ENCODE results near the gene CCR6.

CCR6 gene

GRCh38 chr6:167120583-167120903 lies 2.4 kb upstream of the CCR6 start:
- DNase-seq (ENCODE audit: low read depth): no peak

DNA sequence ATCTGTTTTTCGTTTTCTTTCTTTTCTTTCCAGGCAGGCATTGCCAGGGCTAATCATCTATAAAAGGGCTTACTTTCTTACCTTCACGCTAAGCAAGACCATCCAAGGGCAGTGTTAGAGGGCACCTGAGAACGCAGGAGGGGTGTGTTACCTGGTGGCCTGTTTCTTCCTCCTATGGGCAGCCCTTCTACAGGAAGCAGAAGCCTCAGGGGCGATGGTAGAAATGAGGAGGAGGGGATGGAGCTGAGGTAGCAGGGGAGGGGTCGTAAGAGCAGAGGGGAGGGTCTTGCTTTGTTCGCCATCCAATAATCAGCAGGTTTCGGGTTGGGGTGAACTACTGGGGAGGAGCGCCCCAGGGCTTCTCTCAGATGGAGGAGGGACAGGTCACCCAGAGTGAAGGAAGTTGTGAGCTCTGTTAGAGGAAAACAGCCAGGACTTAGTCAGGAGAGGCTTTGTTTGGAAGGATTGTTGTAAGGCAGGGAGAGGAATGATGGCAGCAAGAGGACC lies 1.5 kb upstream of the CCR6 start:
- no peak for DNase-seq (ENCODE audit: low read depth)

DNA sequence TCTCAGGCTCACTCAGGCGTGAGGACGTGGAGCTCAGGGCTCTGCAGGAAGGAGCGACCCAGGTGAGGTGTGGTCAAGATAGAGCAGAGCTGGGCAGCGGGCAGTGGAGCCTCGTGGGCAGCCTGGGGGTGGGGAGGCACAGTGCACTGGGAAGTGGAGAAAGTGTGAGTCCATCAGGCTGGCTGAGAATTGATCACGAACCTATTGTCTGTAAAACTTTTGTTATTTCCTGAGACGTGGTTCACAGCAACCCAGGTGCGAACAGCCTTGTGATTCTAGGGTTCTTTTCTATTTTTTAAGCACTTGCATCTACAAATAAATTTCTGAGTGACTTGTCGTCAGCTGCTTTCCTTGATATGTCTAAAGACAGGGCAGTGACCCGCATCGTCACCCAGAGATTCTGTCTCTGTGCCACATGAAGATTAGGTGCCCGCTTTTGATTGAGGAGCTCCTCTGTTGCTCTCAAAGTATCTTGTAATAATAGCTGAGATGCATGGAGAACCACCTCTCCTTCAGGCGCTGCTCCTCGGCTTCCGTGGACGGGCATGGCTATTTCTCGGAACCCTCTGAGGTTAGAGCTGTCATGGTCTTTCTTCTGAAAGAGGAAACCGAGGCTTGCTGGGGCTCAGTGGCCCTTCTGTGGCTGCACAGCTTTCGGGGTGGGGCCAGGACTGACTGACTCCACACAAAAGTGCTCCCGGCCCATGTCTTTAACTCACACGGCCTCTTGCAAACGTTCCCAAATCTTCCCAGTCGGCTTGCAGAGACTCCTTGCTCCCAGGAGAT lies 662 bp upstream of the CCR6 start:
- DNase-seq (ENCODE audit: low read depth): no peak

- DNase-seq (ENCODE audit: low read depth): no peak
Measured at GRCh38 chr6:167124753-167125152, 1.9 kb downstream of the CCR6 start.

- DNase-seq (ENCODE audit: low read depth): no peak
Measured at GRCh38 chr6:167125410-167125809, 2.5 kb downstream of the CCR6 start.

DNA sequence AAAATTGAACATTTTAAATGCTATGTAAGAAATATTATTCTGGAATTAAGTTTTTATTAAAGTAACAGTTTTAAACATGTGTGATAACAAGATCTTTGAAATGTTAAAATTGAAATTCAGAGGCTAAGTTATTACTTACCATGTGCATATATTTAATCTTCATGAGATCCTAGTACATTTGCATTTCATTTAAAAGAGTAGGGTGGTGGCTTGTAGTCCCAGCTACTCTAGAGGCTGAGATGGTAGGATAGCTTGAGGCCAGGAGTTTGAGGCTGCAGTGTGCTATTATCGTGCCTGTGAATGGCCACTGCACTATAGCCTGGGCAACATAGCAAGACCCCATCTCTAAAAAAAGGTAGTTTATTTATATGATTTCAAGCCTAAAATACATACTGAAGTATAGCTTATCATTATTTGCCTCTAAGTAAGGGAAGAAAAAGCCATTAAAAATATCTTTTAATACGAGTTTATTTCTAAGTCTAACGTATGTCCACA lies 3.0 kb downstream of the CCR6 start:
- DNase-seq (ENCODE audit: low read depth): no peak

DNA sequence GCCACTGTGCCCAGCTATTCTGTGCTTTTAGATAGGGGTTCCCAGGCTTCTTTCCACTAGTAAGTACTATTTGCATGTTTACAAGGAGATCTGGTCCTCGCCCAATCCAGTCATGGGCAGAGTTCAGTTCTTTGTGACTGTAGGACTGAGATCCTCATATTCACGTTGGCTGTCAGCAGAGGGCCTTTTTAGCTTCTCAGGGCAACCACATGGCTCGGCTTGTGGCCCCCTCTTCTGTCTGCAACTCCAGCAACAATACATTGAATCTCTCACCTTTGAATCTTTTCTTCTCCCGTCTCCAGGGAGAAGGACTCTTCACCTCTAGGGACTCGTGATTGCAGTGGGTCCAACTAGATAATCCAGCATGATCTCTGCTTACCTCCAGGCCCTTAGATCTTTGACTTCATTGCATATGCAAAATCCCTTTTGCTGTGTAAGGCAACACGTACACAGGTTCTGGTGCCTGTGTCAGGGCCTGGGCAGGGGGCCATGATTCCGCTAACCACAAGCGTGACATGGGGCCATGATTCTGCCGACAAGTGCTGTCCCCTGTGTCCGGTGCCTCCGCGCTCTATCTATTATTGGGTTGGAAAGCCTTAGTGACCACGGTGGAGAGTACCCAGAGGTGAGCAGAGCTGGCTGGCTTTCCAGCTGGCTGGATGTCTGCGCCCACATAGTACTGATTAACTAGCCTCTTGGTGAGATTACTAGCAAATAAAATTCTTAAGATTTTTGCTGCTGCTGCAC lies 5.1 kb downstream of the CCR6 start:
- no peak for DNase-seq (ENCODE audit: low read depth)

- DNase-seq (ENCODE audit: low read depth): no peak
Measured at GRCh38 chr6:167129159-167129558, 6.3 kb downstream of the CCR6 start.

DNA sequence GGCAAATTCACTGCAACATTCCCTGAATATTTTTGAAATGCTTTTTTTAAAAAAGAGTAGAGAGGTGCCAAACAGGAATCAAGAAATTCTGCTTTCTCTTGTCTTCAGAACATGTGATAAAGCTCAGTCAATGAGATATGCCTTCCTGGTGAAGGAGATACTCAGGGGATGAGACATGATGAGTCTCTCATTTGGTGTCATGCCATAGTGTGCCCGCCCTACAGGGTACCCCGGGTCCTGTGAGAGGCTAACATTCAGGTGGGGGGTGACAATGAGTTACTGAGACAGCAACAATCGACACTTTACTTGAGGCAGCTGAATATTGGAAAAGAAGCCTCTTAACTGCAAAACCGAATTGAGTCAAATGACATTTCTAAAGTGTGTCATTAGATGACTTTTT lies 6.7 kb downstream of the CCR6 start:
- DNase-seq (ENCODE audit: low read depth): no peak

DNA sequence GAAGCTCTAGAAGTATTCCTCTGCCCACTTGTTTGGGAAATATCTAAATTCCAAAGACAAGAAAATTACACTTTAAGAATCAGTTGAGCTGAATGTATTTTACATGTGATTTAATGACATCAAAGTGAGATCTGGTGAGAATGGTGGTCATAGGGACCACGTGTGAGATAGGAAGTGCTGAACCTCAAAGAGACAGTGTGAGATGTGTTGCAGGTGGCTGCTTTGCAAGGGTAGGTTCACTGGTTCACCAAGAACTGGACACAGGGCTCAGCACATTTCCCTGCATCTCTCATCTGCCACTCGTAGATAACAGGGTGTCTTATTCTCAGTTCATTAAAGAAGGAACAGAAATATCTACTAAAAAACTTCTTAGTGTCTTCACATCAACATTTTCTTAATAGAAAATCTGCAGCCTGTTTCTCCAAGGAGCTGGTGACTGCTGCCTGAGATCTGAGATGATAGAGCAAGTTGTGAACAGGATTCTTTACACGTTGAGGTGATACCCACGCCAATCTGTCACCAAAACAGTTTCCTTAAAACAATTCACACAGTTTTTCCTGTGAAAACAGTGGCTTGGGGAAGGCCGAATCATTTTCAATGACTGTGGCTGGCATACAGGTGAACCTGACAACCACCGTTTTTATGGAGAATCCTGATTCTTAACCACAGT lies 7.2 kb downstream of the CCR6 start:
- no peak for DNase-seq (ENCODE audit: low read depth)

- no peak for DNase-seq (ENCODE audit: low read depth)
Measured at GRCh38 chr6:167130712-167131684, 8.1 kb downstream of the CCR6 start.

GRCh38 chr6:167134448-167135328 lies 11.8 kb downstream of the CCR6 start:
- DNase-seq (ENCODE audit: low read depth): no peak

GRCh38 chr6:167136376-167136775 lies 13.5 kb downstream of the CCR6 start:
- DNase-seq (ENCODE audit: low read depth): no peak

GRCh38 chr6:167137081-167137480 lies 14.2 kb downstream of the CCR6 start:
- DNase-seq (ENCODE audit: low read depth): no peak

DNA sequence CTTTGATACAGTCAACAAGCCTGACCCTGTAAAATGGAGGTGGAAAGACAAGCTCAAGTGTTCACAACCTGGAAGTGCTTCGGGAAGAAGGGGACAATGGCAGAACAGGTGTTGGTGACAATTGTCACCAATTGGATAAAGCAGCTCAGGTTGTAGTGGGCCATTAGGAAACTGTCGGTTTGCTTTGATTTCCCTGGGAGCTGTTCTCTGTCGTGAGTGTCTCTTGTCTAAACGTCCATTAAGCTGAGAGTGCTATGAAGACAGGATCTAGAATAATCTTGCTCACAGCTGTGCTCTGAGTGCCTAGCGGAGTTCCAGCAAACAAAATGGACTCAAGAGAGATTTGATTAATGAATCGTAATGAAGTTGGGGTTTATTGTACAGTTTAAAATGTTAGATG lies 15.0 kb downstream of the CCR6 start:
- no peak for DNase-seq (ENCODE audit: low read depth)

DNA sequence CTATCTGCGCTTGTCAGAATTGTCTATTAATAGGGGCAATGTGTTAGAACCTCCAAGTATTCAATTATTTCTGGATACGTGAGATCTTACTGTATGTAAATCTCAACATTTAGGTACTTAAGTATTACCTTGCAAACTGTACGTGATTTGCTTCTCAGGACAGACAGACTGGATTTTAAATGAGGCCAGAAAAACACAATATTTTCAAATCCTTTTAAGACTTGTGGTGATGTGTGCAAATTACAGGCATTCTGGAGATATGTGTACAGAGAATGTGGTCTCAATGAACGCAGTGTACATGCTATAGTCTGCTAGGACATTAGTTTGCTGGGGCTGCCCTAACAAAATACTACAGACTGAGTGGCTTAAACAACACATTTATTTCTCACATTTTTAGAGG lies 16.9 kb downstream of the CCR6 start:
- no peak for DNase-seq (ENCODE audit: low read depth)

DNA sequence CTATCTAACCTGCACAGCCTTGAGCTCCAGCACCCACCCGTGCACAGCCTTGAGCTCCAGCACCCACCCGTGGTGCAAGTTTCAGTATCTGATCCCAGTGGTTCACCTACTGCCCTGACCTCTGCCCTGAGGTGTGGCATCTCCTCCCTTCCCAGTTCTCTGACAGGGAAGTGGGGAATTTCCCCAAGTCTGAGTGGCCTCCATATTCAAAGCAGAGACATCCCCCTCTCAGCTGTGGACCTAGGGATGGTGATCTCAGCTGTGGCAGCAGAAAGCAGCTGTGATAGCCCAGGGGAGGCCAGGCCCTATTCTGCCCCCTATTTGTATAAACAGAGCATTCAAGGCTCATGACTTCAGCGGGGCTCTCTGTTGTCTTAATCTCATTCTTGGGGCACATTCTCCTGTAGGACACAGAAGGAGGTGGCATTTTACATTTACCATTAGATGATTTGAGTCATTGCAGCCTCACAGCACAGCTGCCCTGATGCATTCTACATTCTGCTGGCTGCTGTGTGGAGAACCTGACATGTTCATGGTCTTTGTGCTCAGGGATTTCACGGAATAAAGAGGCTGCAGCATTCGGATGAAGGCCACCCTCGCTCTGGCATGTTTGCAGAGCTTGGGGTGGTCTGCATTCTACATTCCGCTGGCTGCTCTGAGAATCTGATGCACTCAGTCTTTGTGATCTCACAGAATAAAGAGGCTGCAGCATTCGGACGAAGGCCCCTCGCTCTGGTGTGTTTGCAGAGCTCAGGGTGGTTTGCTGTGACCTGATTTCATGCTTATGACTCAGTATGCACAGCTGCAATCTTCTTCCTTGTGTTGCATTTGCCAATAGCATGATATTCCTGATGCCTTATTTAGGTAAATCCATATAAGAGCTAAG lies 17.9 kb downstream of the CCR6 start:
- no peak for DNase-seq (ENCODE audit: low read depth)

GRCh38 chr6:167141667-167142432 lies 19.0 kb downstream of the CCR6 start:
- no peak for DNase-seq (ENCODE audit: low read depth)

DNA sequence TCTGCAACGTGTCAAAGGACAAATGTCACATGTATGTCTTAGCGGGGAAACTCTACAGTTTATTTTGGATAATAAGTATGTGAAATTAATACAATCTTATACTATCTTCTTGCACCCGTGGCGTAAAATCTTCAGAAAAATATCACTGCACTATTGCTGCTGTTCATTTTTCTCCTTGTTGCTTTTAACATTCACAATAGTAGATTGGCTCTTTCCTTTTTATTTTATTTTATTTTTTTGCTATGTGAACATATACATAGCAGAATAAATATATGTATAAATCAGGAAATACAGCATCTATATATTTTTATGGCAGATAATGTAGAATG lies 19.5 kb downstream of the CCR6 start:
- DNase-seq (ENCODE audit: low read depth): no peak

Measured in stimulated activated CD8-positive, alpha-beta memory T cell treated with anti-CD3 and anti-CD28 coated beads, Interleukin-15, amount 100 ng/mL, for 1 hour (primary cell).